Neural cell (in vitro differentiated cells): Measurements from ENCODE around the gene CHRNA4. TPM values are rescaled to one million over a fixed set of nuclear protein-coding genes. Genes with fewer than 3 reads are reported as not detected.
A peak's percentile ranks its signal among the peaks of the same experiment; 100 is the strongest.

Experiments
- H2AFZ ChIP-seq: fragments of 200-600, 300-800 bp; sonication (generic), shearing (Covaris generic); 2 replicates; pipeline ENCODE4 v1.6.0; 2014; ENCODE audit warnings: low read depth, mild to moderate bottlenecking, antibody characterized with exemption, low read length, moderate library complexity
- H3F3A ChIP-seq: fragments of 200-600 bp; shearing (Covaris generic); 2 replicates; pipeline ENCODE4 v1.6.1; 2016; ENCODE audit warnings: mild to moderate bottlenecking, moderate library complexity, mixed read lengths, antibody characterized with exemption, low read length; ENCODE audit not compliant: insufficient read depth, poor library complexity, severe bottlenecking
- H3K27ac ChIP-seq: fragments of 200-600, 300-800 bp; sonication (generic), shearing (Covaris generic); 2 replicates; pipeline ENCODE4 v1.5.1; 2014; ENCODE audit warnings: mild to moderate bottlenecking, low read length, moderate library complexity
- H3K27me3 ChIP-seq: fragments of 300-800, 200-600 bp; sonication (generic), shearing (Covaris generic); 2 replicates; pipeline ENCODE4 v1.6.0; 2014; ENCODE audit warnings: mild to moderate bottlenecking, low read depth, low read length, moderate library complexity; ENCODE audit not compliant: insufficient read depth
- H3K36me3 ChIP-seq: fragments of 300-800, 200-600 bp; sonication (generic), shearing (Covaris generic); 2 replicates; pipeline ENCODE4 v1.5.1; 2014; ENCODE audit warnings: mild to moderate bottlenecking, antibody characterized with exemption, low read length, moderate library complexity; ENCODE audit not compliant: insufficient read depth
- H3K4me2 ChIP-seq: fragments of 300-800, 200-600 bp; sonication (generic), shearing (Covaris generic); 2 replicates; pipeline ENCODE4 v1.6.0; 2014; ENCODE audit warnings: mild to moderate bottlenecking, low read length
- H3K4me3 ChIP-seq: fragments of 300-800, 200-600 bp; sonication (generic), shearing (Covaris generic); 2 replicates; pipeline ENCODE4 v1.5.1; 2014; ENCODE audit warnings: mild to moderate bottlenecking, low read length, moderate library complexity
- H3K79me2 ChIP-seq: fragments of 200-600 bp; shearing (Covaris generic); replicated peaks from 2 replicates; pipeline ENCODE4 v1.6.0; 2014; ENCODE audit warnings: mild to moderate bottlenecking, low read length, moderate library complexity; ENCODE audit not compliant: insufficient read depth
- H3K9ac ChIP-seq: fragments of 300-800, 200-600 bp; sonication (generic), shearing (Covaris generic); 2 replicates; pipeline ENCODE4 v1.6.1; 2016; ENCODE audit warnings: mild to moderate bottlenecking, low read length, mixed read lengths
- H3K9me2 ChIP-seq: fragments of 200-600 bp; shearing (Covaris generic); 2 replicates; pipeline ENCODE4 v1.6.1; 2016; ENCODE audit warnings: mild to moderate bottlenecking, low read length, mixed read lengths; ENCODE audit not compliant: insufficient read depth
- H3K9me3 ChIP-seq: fragments of 200-600, 300-800 bp; sonication (generic), shearing (Covaris generic); 2 replicates; pipeline ENCODE4 v1.6.1; 2016; ENCODE audit warnings: mild to moderate bottlenecking, mixed run types, low read length, moderate library complexity, mixed read lengths
- H4K20me1 ChIP-seq: fragments of 200-600 bp; shearing (Covaris generic); 2 replicates; pipeline ENCODE4 v1.6.1; 2016; ENCODE audit warnings: mild to moderate bottlenecking, mixed run types; ENCODE audit not compliant: insufficient read depth
- CTCF ChIP-seq: fragments of 450-650 bp; IDR thresholded peaks from 2 replicates; pipeline ENCODE4 v1.5.1; 2014; ENCODE audit warnings: antibody characterized with exemption, mild to moderate bottlenecking, moderate library complexity; ENCODE audit not compliant: poor library complexity, severe bottlenecking
- EP300 ChIP-seq: fragments of 450-650 bp; conservative IDR thresholded peaks from 2 replicates; pipeline ENCODE4 v1.6.1; 2014; ENCODE audit warnings: antibody characterized with exemption, mild to moderate bottlenecking, moderate library complexity; ENCODE audit not compliant: poor library complexity, severe bottlenecking
- EZH2 ChIP-seq: fragments of 200-600, 300-800 bp; shearing (Covaris generic), sonication (generic); IDR thresholded peaks from 2 replicates; pipeline ENCODE4 v1.6.1; 2014; ENCODE audit warnings: antibody characterized with exemption, low read length, borderline replicate concordance, mild to moderate bottlenecking; ENCODE audit not compliant: insufficient read depth, poor library complexity, severe bottlenecking
- MXI1 ChIP-seq: fragments of 450-650 bp; conservative IDR thresholded peaks from 2 replicates; pipeline ENCODE4 v1.6.1; 2014; ENCODE audit warnings: antibody characterized with exemption, mild to moderate bottlenecking; ENCODE audit not compliant: poor library complexity, severe bottlenecking
- POLR2AphosphoS5 ChIP-seq: IDR thresholded peaks from 2 replicates; pipeline ENCODE4 v1.6.1; 2012
- RAD21 ChIP-seq: fragments of 450-650 bp; conservative IDR thresholded peaks from 2 replicates; pipeline ENCODE4 v1.6.1; 2014; ENCODE audit warnings: antibody characterized with exemption, mild to moderate bottlenecking, moderate library complexity
- REST ChIP-seq: IDR thresholded peaks from 2 replicates; pipeline ENCODE4 v1.6.1; 2012; ENCODE audit warnings: borderline replicate concordance
- SMC3 ChIP-seq: fragments of 450-650 bp; conservative IDR thresholded peaks from 2 replicates; pipeline ENCODE4 v1.6.1; 2014; ENCODE audit warnings: antibody characterized with exemption, mild to moderate bottlenecking, moderate library complexity; ENCODE audit not compliant: poor library complexity
- TAF1 ChIP-seq: IDR thresholded peaks from 2 replicates; pipeline ENCODE4 v1.6.1; 2012; ENCODE audit warnings: low read depth
- polyA plus RNA-seq: library from polyadenylated mRNA; depleted of rRNA; stranded (reverse); fragments of >200 nt; gene quantifications from 2 replicates; pipeline ENCODE4 v1.2.3, GENCODE V29; 2014

The CHRNA4 gene
- polyA plus RNA-seq, 1 donor from 2014 or later: 6.8 TPM

DNA sequence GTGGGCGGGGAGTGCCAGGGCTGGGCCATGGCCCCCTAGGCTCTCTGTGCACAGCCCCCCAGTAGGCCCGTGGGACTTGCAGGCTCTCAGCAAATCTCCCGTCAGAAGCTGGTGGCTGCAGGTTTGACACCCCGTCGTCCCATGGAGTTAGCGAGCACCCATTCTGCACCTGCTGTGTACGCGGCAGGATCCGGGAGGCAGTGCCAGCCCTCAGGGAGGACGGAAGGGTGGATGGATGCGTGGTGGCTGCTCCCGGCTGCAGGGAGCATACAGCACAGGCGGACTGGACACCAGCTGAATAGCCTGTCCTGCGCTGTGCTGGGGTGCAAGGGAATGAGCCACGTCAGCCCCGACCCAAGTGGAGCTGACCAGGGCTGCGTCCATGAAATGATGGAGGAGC lies 32.4 kb upstream of the CHRNA4 start:
- Histone ChIP-seq H3K9me3 (peaks cover 2% of the 10 kb centered on the region), H3K27me3 (no peaks in the 10 kb centered on the region), H3K27ac (no peak overlapping the region), H3K79me2 (no peaks in the 10 kb centered on the region), H3K4me2 (no peak overlapping the region), H3K9ac (no peak overlapping the region), H3K36me3 (no peaks in the 10 kb centered on the region), H3F3A (no peaks in the 10 kb centered on the region), H2AFZ (no peak overlapping the region), H4K20me1 (no peaks in the 10 kb centered on the region), H3K4me3 (no peak overlapping the region), H3K9me2 (no peaks in the 10 kb centered on the region)
- no peak for TF ChIP-seq TAF1
- peak; percentile 33 for TF ChIP-seq POLR2AphosphoS5
- no peak for TF ChIP-seq MXI1
- TF ChIP-seq EP300: no peak
- TF ChIP-seq EZH2: no peak
- TF ChIP-seq SMC3: no peak
- no peak for TF ChIP-seq RAD21
- no peak for TF ChIP-seq REST
- TF ChIP-seq CTCF: no peak

GRCh38 chr20:63392465-63393365 lies 31.6 kb upstream of the CHRNA4 start:
- no peak overlapping the region for H3K4me3 ChIP-seq
- H3K4me2 ChIP-seq: no peak overlapping the region
- no peaks in the 10 kb centered on the region for H3K36me3 ChIP-seq
- H4K20me1 ChIP-seq: no peaks in the 10 kb centered on the region
- no peak overlapping the region for H2AFZ ChIP-seq
- no peak overlapping the region for H3K27ac ChIP-seq
- no peaks in the 10 kb centered on the region for H3F3A ChIP-seq
- no peak for TF ChIP-seq EP300
- TF ChIP-seq SMC3: no peak
- no peak for TF ChIP-seq MXI1
- TF ChIP-seq CTCF: no peak
- no peak for TF ChIP-seq TAF1
- TF ChIP-seq EZH2: no peak
- no peak for TF ChIP-seq POLR2AphosphoS5
- no peak for TF ChIP-seq RAD21
- H3K9me3 ChIP-seq: peaks cover 3% of the 10 kb centered on the region
- no peaks in the 10 kb centered on the region for H3K79me2 ChIP-seq
- no peaks in the 10 kb centered on the region for H3K27me3 ChIP-seq
- H3K9me2 ChIP-seq: no peaks in the 10 kb centered on the region
- no peak overlapping the region for H3K9ac ChIP-seq
